Fibroblast of pulmonary artery (primary cell): Measurements from ENCODE around the gene RTL1.
A peak's percentile ranks its signal among the peaks of the same experiment; 100 is the strongest.

Source experiments
- DNase-seq: peaks from one replicate; pipeline ENCODE4 v3.0.0-alpha.2; 2010; ENCODE audit warnings: low read depth
- H3K4me3 ChIP-seq: replicated peaks from 2 replicates; pipeline ENCODE4 v1.5.1; 2011; ENCODE audit warnings: low read depth, mild to moderate bottlenecking, control low read depth, low read length, moderate library complexity
- TF ChIP-seq, protein P1 (sequence below): IDR thresholded peaks from 2 replicates; pipeline ENCODE4 v1.5.1; 2011; ENCODE audit warnings: mild to moderate bottlenecking, control low read depth, low read length, inconsistent platforms; ENCODE audit errors: missing control alignments

Gene RTL1

DNA sequence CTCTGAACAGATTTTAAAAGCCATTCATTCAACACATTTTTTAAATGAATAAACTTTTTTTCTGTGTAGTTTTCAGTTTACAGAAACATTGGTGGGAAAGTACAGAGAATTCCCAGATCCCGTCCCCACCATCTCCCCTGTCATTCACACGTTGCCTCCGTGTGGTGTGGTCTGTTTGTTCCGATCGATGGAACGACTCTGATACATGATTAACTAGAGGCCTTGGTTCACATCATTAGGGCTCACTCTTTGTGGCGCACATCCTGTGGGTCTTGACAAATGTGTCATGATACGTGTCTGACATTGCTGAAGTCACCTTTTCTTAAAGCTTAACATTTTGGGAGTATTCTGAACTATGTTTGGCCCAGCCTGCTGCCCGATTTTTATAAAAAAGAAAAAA lies 59.1 kb downstream of the RTL1 start:
- no peak overlapping the region for H3K4me3 ChIP-seq
- DNase-seq = no peak
- TF ChIP-seq, protein P1, sequence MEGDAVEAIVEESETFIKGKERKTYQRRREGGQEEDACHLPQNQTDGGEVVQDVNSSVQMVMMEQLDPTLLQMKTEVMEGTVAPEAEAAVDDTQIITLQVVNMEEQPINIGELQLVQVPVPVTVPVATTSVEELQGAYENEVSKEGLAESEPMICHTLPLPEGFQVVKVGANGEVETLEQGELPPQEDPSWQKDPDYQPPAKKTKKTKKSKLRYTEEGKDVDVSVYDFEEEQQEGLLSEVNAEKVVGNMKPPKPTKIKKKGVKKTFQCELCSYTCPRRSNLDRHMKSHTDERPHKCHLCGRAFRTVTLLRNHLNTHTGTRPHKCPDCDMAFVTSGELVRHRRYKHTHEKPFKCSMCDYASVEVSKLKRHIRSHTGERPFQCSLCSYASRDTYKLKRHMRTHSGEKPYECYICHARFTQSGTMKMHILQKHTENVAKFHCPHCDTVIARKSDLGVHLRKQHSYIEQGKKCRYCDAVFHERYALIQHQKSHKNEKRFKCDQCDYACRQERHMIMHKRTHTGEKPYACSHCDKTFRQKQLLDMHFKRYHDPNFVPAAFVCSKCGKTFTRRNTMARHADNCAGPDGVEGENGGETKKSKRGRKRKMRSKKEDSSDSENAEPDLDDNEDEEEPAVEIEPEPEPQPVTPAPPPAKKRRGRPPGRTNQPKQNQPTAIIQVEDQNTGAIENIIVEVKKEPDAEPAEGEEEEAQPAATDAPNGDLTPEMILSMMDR = no peak

DNA sequence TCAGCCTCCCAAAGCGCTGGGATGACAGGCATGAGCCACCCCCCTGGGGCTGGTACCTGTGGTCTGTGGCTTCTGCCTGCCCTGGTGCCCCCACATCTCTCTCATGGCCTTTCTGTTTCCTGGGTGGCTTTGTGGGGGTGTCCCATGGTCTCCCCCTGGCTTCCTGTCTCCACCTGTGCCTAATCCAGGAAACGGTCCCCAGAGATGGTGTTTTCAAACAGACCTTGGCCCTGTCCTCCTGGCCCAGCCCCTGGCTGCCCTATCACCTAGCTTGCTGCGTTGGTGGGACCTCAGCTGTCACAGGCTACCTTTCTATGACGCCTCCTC lies 59.5 kb downstream of the RTL1 start:
- TF ChIP-seq, protein P1 = no peak
- H3K4me3 ChIP-seq = no peak overlapping the region
- no peak for DNase-seq

DNA sequence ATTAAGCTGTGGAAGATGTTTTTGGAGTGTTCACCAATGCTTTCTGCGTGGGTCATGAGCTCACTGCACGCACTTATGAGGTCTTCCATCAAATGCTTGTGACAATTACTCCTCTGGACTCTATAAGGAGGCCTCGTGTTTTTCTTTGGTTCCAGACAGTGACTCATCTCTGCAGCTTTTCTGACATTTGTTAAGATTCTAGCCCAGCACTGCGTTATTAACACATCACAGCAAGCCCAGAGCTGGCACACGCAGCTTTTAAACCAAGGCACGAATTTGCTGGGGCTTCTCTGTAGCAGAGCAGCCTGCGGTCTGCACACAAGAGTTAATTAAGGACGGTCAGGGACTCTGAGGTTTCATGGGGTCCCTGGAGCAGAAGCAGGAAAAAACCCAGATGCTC lies 60.7 kb downstream of the RTL1 start:
- DNase-seq = peak; percentile 72
- TF ChIP-seq, protein P1 = no peak
- no peak overlapping the region for H3K4me3 ChIP-seq

DNA sequence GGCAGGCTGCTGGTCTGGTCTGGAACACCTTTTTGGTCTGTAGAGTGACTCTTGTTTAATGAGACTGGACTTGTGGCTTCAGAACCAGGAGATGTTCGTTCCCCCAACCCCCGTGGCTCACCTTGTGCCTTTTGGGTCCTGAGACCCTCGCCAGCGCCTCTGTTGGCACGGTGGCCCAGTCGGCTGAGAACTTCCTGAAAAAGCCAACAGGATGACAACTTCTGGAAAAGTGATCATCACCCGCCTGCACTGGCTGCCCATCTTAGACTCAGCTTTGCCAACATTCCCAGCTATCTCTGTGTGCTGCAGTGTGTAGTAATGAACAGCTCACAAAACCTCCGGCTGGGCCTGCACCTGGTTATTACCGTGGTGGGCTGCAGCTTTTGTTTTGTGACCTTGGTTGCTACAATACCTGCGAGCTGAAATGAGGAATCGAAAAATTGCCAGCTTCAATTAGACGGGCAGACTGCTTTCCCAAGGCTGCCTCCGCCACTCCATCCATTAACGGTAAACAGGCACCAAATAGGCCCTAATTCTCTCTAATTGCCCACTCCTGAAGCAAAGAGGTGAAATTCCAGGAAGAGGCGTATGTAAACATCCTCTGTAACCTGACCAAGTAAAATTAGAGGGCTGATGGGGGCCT lies 61.6 kb downstream of the RTL1 start:
- TF ChIP-seq, protein P1 = no peak
- no peak for DNase-seq
- no peak overlapping the region for H3K4me3 ChIP-seq

DNA sequence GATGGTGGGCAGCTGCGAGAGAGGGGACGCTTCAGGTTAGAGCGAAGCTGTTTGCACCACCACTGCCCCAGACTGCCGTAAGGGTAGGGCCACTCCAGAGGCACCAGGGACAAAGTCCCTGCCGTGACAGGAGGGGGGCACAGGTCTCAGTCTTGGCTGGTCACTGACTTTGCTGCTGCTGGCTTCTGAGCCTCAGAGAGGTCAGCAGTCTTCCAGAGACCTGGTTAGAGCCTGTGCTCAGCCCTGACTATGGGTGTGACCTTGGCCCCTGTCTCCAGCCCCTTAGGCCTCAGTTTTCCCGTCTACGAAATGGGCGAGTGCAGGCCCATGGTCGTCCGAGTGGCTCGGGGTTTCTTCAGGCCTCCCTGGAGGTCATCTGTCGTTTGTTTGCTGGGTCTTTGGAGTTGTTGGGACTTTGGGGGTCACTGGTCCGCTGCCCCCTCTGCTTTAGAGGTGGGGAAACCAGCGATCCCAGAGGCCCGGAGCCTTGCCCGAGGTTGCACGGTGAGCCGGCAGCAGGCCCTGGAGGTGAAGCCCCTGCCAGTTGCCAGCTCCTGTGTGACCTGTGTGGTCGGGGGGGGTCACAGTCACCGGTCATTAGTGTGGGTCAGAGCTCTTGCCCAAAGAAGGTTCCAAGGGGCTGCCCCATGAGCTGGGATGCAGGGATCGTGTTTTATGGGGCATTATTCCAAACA lies 62.3 kb downstream of the RTL1 start:
- no peak for DNase-seq
- TF ChIP-seq, protein P1 = no peak
- H3K4me3 ChIP-seq = no peak overlapping the region

DNA sequence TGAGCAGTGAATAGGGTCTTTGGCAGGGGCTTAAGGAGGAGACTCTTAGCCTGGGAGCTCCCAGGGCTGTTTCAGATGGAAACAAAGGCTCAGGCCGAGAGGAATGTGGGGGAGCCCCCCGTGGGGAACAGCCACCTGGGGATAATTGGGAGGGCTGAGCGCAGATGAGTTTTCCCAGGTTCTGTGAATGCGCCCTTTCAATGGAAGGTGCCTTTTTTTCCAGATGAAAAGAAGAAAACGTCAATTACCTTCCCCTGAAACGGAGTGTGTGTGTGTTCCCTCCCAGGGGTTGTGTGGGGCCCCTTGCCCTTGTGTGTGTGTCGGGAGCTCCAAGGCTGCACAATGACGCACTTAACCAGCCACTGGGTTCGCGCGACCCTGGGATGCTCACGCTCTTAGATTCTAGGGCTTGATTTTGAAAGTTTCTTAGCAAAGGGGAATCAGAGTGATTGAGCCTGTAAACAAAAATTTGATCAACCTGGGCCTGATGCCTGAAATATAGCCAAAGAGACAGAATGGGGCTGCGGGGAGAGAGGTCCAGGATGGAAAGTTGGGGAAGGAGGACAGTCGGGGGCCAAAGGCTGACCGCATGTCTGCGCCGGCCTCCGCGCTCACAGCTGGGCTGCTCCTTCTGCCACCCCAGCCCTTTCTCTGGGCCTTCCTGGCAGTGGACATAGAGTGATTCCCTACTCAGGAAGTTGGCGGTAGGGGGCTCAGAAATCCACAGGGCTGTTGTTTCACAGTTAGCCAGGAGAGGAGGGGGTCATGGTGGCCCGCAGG lies 63.0 kb downstream of the RTL1 start:
- DNase-seq = no peak
- TF ChIP-seq, protein P1 = no peak
- no peak overlapping the region for H3K4me3 ChIP-seq
